PC-3 (cell line): ENCODE data around the gene RCSD1.

ENCODE experiments used
- EZH2phosphoT487 ChIP-seq: fragments of 300-600 bp; sonication (generic); IDR thresholded peaks from 2 replicates; pipeline ENCODE4 v1.6.1; 2018; ENCODE audit warnings: mild to moderate bottlenecking, antibody characterized with exemption, low read length, borderline replicate concordance
- TF ChIP-seq, protein P1 (sequence below): fragments of 300-600 bp; sonication (generic); conservative IDR thresholded peaks from 2 replicates; pipeline ENCODE4 v1.5.1; 2017; ENCODE audit warnings: antibody characterized with exemption, low read depth, mild to moderate bottlenecking, low read length

DNA sequence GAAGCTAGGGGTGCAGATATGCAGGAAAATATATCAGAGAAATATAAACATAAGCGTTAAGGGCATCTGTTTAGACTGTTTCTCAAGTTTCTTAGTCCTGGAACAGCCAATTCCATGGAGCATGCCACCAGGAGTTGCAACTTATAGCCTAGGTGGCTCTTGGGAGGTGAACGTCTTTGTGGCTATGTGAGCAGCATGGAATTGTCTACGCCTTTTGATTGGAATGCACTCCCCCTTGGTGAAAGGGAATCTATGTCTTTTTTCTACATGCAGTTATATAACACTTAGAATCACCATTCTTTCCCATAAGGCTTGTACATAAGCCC is 12.4 kb downstream of the RCSD1 start:
- TF ChIP-seq EZH2phosphoT487: no peak
- TF ChIP-seq, protein P1, sequence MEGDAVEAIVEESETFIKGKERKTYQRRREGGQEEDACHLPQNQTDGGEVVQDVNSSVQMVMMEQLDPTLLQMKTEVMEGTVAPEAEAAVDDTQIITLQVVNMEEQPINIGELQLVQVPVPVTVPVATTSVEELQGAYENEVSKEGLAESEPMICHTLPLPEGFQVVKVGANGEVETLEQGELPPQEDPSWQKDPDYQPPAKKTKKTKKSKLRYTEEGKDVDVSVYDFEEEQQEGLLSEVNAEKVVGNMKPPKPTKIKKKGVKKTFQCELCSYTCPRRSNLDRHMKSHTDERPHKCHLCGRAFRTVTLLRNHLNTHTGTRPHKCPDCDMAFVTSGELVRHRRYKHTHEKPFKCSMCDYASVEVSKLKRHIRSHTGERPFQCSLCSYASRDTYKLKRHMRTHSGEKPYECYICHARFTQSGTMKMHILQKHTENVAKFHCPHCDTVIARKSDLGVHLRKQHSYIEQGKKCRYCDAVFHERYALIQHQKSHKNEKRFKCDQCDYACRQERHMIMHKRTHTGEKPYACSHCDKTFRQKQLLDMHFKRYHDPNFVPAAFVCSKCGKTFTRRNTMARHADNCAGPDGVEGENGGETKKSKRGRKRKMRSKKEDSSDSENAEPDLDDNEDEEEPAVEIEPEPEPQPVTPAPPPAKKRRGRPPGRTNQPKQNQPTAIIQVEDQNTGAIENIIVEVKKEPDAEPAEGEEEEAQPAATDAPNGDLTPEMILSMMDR: no peak
